ENCODE measurements around the gene UTP25. TPM values are rescaled to one million over a fixed set of nuclear protein-coding genes. Genes with fewer than 3 reads are reported as not detected.

Gene UTP25
- total RNA-seq, 1 experiment from 2014 or later, result 4.8 TPM

DNA sequence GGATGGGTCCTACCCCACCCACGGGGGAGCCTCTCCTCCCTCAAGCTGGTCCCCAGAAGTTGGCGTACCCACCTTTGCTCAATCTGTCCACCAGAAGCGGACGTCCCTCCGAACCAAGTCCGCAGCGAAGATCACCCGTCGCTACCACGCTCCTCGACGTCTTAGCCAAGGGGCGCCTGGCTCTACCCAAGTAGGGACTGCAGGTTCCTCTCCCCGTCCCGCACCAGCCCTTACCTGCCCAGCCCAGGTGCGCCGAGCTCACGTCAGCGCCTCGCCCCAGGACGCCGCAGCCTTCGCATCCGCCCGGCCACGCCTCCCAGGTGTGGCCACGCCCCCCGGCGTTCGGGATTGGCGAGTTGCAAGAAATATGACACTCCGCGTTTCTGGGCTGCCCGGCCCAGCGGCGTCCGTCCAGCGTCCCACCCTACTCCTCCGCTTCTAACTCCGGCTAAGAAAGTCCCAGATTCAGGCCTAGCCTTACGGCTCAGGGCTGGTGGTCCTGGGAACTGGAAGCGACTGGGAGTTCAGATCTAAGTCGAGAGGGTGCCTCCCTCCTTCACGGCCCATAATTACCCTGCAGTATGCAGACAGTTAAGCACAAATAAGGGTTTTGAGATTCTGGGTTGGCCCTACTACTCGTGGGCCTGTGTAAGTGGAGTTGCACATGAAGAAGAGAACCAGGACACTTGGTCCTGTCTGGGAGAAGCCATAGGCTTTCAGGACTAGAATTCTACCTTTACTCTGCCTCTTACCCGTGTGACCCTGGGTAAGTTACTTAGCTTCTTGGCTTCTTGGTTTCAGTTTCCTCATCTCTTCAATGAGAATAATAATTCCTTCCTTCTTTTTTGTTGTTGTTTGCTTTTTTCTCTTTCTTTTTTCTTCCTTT, 21.7 kb upstream of the UTP25 start, which contains the start of gene IRF6:
Gene IRF6 (minus strand): TSS at position 268 of the 886 bp plus-strand sequence. CDS start 4,729 bp downstream, outside the sequence.
- DNase-seq (ENCODE audit: low spot score), result peak; percentile 98

More for the DNA sequence above, 21.7 kb upstream of the UTP25 start, which contains the start of gene IRF6:
- TF ChIP-seq, protein P1, sequence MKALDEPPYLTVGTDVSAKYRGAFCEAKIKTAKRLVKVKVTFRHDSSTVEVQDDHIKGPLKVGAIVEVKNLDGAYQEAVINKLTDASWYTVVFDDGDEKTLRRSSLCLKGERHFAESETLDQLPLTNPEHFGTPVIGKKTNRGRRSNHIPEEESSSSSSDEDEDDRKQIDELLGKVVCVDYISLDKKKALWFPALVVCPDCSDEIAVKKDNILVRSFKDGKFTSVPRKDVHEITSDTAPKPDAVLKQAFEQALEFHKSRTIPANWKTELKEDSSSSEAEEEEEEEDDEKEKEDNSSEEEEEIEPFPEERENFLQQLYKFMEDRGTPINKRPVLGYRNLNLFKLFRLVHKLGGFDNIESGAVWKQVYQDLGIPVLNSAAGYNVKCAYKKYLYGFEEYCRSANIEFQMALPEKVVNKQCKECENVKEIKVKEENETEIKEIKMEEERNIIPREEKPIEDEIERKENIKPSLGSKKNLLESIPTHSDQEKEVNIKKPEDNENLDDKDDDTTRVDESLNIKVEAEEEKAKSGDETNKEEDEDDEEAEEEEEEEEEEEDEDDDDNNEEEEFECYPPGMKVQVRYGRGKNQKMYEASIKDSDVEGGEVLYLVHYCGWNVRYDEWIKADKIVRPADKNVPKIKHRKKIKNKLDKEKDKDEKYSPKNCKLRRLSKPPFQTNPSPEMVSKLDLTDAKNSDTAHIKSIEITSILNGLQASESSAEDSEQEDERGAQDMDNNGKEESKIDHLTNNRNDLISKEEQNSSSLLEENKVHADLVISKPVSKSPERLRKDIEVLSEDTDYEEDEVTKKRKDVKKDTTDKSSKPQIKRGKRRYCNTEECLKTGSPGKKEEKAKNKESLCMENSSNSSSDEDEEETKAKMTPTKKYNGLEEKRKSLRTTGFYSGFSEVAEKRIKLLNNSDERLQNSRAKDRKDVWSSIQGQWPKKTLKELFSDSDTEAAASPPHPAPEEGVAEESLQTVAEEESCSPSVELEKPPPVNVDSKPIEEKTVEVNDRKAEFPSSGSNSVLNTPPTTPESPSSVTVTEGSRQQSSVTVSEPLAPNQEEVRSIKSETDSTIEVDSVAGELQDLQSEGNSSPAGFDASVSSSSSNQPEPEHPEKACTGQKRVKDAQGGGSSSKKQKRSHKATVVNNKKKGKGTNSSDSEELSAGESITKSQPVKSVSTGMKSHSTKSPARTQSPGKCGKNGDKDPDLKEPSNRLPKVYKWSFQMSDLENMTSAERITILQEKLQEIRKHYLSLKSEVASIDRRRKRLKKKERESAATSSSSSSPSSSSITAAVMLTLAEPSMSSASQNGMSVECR (CRISPR knock-in tag; IDR thresholded peaks at IDR 0.05; ENCODE audit: borderline replicate concordance), result peak; percentile 58; the same call in 1 of the 2 replicates
- TF ChIP-seq NR2C2 (CRISPR knock-in tag; IDR thresholded peaks at IDR 0.05), result no peak
- TF ChIP-seq KAT7 (CRISPR knock-in tag; IDR thresholded peaks at IDR 0.05; ENCODE audit: borderline replicate concordance), result 0 out of 2 replicates have a peak, but pooled peaks have one; percentile 36
- peak; percentile 60 for TF ChIP-seq NFYB (CRISPR knock-in tag; conservative IDR thresholded peaks at IDR 0.05; ENCODE audit: low read depth)
- TF ChIP-seq MYBL2 (CRISPR knock-in tag; IDR thresholded peaks at IDR 0.05), result 0 out of 2 replicates have a peak, but pooled peaks have one; percentile 46
- 0 out of 2 replicates have a peak, but pooled peaks have one; percentile 11 for TF ChIP-seq FOXP1 (CRISPR knock-in tag; IDR thresholded peaks at IDR 0.05; ENCODE audit: borderline replicate concordance)
- no peak for TF ChIP-seq CREM (CRISPR knock-in tag; IDR thresholded peaks at IDR 0.05)
- peak; percentile 69; the same call in 1 of the 2 replicates for TF ChIP-seq ETV6 (CRISPR knock-in tag; IDR thresholded peaks at IDR 0.05)
- no peak for TF ChIP-seq GABPB1 (CRISPR knock-in tag; IDR thresholded peaks at IDR 0.05)
- peak; percentile 87 for TF ChIP-seq SP1 (CRISPR knock-in tag; conservative IDR thresholded peaks at IDR 0.05)
- 0 out of 2 replicates have a peak, but pooled peaks have one; percentile 21 for TF ChIP-seq SMAD3 (CRISPR knock-in tag; IDR thresholded peaks at IDR 0.05; ENCODE audit: borderline replicate concordance)
- TF ChIP-seq SOX15 (CRISPR knock-in tag; IDR thresholded peaks at IDR 0.05), result no peak
- TF ChIP-seq, protein P2, sequence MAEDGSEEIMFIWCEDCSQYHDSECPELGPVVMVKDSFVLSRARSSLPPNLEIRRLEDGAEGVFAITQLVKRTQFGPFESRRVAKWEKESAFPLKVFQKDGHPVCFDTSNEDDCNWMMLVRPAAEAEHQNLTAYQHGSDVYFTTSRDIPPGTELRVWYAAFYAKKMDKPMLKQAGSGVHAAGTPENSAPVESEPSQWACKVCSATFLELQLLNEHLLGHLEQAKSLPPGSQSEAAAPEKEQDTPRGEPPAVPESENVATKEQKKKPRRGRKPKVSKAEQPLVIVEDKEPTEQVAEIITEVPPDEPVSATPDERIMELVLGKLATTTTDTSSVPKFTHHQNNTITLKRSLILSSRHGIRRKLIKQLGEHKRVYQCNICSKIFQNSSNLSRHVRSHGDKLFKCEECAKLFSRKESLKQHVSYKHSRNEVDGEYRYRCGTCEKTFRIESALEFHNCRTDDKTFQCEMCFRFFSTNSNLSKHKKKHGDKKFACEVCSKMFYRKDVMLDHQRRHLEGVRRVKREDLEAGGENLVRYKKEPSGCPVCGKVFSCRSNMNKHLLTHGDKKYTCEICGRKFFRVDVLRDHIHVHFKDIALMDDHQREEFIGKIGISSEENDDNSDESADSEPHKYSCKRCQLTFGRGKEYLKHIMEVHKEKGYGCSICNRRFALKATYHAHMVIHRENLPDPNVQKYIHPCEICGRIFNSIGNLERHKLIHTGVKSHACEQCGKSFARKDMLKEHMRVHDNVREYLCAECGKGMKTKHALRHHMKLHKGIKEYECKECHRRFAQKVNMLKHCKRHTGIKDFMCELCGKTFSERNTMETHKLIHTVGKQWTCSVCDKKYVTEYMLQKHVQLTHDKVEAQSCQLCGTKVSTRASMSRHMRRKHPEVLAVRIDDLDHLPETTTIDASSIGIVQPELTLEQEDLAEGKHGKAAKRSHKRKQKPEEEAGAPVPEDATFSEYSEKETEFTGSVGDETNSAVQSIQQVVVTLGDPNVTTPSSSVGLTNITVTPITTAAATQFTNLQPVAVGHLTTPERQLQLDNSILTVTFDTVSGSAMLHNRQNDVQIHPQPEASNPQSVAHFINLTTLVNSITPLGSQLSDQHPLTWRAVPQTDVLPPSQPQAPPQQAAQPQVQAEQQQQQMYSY (CRISPR knock-in tag; IDR thresholded peaks at IDR 0.05), result no peak
- TF ChIP-seq, protein P3, sequence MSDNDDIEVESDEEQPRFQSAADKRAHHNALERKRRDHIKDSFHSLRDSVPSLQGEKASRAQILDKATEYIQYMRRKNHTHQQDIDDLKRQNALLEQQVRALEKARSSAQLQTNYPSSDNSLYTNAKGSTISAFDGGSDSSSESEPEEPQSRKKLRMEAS (CRISPR knock-in tag; IDR thresholded peaks at IDR 0.05), result peak; percentile 54; the same call in 1 of the 2 replicates
- TF ChIP-seq, protein P4, sequence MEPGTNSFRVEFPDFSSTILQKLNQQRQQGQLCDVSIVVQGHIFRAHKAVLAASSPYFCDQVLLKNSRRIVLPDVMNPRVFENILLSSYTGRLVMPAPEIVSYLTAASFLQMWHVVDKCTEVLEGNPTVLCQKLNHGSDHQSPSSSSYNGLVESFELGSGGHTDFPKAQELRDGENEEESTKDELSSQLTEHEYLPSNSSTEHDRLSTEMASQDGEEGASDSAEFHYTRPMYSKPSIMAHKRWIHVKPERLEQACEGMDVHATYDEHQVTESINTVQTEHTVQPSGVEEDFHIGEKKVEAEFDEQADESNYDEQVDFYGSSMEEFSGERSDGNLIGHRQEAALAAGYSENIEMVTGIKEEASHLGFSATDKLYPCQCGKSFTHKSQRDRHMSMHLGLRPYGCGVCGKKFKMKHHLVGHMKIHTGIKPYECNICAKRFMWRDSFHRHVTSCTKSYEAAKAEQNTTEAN (CRISPR knock-in tag; IDR thresholded peaks at IDR 0.05), result 0 out of 2 replicates have a peak, but pooled peaks have one; percentile 15
- TF ChIP-seq ZNF138 (CRISPR knock-in tag; conservative IDR thresholded peaks at IDR 0.05), result no peak
- Mint-ChIP-seq H3K27ac (peak within 1 kb of the TSS; percentile 99), H3K9me3 (no peaks in the 10 kb centered on the region), H3K4me3 (peak within 1 kb of the TSS; percentile 98), H3K27me3 (ENCODE audit: low read depth) (no peaks in the 10 kb centered on the region; the same call in none of the 2 replicates), H3K36me3 (no peaks in the 10 kb centered on the region), H3K4me1 (peaks cover 17% of the 10 kb centered on the region)
- CTCF ChIA-PET, result interaction anchor here (0.7 to 2.2 kb wide), 11 partner anchors 9 to 568 kb away, joined by 3 to 20 read pairs (median 4); partner anchors contain the start of genes C1orf74 and UTP25
- POLR2A ChIA-PET, result interaction anchor here (0.6 to 1.7 kb wide), 6 partner anchors 10 to 1493 kb away, joined by 3 to 10 read pairs (median 4); partner anchors contain the start of genes C1orf74 and UTP25
- peak; percentile 93 for ATAC-seq
